GM21447 (cell line): ENCODE measurements around the gene IQCE.

Source experiments
- ATAC-seq: cut with Tn5 transposase; IDR thresholded peaks from one replicate; pipeline ENCODE4 v1.9.1; 2021; ENCODE audit not compliant: unreplicated experiment

IQCE gene

DNA sequence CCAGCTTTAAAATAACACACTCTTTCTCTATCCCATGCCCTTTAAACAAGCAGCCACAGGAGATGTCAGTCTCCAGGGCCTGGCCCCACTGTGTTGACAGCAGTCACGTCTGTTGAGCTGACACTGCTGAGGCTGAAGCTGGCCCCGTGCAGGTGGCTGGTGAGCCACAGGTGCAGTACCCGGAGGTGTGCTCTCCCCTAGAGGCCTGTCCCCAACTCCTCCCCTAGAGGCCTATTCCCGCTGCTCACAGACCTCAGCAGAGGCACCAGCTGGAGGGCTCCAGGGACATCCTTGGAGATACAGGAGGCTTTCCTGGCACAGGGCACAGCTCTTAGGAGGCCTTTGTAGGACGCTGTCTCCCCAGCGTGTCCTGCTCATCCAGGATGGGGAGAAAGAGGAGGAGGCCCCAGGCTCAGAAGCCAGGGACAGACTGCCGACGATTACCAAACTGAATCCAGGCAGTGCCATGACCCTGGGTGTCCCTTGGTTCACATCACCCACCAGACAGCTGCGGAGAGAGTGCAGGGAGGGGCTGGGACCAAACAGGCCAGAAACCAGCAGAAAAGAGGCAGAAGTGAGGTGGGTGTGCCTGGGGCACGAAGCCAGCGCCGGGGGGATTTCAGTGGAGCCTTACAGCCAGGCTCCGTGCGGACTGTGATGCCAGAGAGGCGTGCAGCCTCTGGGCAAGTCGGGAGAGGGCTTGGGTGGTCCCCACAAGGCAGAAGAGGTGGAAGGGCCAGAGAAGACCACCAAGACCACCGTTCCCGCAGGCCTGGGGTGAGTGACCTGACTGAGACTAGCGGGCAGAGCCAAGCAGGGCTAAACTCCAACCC is 54.5 kb downstream of the IQCE start:
- no peak for ATAC-seq

DNA sequence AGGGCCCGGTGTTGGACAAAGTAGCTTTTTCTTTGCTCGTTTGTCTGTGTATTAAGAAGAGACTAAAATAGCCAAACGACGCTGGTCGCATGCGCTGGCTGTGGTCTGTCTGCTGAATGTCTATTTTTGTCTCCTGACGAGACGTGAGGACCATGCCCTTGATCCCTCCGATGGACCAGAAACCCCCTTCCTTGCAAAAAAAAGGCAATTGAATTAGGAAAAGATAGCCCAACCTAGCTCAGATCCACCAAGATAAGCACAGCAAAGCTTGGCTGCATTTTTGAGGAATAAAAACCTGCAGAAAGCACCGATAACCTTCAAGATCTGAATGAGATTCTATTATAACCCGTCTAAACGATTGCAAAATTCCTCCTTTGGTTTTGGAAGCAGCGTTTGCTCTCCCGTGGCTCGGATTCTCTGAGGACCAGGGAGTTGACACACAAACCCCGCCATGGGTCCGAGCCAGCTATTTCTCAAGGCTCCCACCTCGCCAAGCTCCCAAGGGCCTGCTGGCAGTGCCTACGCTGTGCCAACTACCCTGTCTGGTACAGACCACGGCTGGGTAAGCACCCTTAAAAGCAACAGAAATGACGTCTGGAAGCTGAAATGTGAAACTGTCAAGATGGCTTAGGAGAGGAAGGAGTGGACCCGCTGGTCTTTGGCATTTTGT is 55.3 kb downstream of the IQCE start:
- ATAC-seq = no peak

DNA sequence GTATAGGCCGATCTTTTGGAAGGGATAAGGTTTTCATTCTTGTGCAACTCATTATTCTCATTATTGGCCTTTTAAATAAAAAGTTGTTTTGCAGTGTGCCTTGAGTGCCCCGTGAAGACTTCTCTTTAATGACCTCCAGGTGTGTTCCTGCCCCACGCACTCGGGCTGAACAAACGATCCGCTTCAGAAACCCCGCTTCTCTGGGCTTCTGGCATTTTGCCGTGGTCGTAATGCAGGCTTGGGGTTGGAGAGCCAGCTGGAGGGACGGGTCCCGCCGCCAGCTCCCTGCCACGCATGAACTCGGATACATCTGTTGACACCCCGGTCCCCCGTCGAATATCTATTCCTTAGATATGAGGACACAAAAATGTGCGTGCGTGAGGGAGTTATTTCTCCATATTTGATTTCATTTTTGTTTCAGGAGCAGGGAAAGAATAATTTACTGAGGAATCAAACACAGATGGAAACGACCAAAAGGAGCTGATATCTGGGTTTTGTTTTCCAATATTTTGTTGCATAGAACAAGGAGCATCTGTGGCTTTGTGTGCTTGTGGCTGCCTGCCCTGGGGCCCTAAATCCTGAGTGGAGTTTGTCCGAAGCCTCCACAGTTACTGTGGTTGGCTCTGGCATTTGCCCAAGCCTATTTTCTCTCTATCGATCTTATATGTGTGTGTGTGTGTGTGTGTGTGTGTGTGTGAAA is 56.0 kb downstream of the IQCE start:
- no peak for ATAC-seq

DNA sequence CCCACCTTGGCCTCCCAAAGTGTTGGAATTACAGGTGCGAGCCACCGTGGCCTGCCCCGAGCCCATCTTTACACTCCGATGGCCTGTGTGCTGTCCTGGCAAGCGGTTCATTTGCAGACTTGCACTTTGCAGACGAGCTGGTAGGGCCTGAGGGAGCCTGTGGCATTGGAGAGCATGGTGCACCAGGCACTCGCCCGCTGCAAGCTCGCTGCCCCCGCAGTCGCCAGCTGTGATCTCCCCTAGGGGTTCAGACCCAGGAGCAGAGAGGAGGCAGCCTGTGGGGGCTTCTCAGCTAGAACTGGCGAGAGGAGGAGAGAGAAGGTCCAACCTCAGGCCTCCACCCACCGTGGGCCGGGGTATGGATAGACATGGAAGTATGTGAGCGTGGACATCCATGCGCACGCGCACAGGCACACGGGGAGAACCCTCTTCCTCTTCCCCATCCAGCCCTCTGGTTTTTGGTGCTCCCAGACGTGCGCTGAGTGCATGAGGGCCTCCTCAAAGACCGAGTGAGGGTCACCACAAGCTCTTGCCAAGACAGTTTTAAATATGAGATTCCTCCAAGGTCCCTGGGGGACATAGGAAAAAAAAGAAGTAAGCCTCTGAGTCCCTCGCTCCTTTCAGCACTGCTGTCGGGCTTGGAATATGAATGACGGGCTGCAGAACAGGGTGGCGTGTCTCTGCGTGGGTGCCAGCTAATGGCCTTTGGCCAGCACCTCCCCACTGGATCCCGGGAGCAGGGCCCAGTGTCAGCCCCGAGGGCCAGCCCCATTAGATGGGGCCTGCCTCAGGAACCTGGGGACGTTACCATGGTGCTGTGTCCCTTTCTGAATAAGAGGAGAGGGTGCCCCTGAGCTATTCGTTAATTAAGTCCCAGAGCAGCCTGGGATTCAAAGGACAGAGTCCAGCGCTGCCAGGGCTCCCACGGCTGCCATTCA is 57.9 kb downstream of the IQCE start:
- no peak for ATAC-seq

DNA sequence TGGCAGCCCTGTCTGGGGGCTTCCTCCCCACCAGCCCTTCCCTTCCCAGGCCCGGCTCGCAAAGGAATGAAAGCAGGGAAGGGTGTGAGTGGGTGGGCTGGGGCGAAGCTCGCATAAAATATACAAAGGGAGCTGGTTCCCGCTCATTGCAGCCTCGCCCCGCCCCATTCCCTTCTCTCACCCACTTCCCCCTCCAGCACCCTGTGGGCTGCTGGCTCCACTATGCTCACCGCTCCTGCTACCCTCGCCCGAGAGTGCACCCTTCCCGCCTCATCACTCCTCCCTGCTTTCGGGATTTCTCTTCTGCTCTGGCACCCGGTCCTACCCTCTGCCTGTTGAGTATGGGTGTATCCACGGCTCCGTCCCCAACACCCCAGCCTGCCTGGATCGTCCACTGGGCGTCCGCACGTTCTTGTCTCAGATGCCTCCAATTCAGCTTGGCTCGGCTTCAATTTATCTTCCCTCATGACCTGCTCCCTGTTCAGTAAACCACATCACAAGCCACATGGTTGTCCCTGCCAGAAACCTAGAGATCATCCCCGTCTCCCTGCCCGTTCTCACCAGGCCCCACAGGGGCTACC is 58.6 kb downstream of the IQCE start:
- ATAC-seq = no peak

DNA sequence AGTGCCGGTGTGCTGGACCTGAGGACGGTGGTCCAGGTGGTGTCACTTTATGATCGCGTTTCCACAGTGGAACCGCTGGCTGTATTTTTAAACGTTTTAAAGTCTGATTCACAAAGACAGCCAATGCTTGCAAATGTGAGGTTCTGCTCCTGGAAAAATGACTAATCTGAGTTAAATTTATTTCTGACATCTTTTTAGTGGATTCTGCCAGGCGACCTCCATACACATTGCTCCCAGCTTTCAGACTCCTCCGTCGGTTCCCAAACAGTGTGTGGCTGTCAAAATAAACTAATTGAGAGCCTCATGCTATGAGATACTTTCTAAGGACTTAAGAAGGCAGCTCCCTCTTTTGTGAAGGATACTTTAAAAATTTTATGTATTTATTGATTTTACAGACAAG is 60.3 kb downstream of the IQCE start:
- ATAC-seq = no peak

DNA sequence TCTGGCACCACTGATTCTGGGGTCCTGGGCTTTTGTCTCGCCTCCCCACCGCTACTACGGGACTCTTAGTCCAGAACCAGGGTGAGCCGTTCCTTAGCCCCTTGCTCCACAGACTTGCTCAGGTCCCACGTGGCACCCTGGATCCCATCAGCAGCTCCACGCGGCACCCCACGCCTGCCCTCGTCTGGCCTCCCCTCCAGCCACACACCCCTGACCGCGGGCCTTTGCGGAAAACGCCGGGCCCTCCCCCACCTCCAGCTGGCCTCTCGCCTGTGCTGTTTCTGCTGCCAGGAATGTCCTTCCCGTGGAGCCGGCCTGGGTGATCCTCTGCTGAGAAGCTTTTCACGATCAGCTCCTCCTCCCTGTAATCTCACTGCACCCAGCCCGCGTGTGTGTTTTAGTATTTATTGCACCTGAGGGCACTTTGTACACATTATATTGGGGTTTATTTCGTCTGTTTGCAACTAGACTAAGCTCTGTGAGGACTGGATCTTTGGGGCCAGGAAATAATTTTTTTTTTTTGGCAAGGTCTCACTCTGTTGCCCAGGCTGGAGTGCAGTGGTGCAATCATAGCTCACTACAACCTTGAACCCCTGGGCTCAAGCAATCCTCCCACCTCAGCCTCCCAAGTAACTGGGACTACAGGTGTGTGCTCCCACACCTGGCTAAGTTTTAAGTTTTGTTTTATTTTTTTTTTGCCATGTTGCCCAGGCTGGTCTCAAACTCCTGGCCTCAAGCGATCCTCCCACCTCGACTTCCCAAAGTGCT is 62.5 kb downstream of the IQCE start:
- ATAC-seq = no peak

DNA sequence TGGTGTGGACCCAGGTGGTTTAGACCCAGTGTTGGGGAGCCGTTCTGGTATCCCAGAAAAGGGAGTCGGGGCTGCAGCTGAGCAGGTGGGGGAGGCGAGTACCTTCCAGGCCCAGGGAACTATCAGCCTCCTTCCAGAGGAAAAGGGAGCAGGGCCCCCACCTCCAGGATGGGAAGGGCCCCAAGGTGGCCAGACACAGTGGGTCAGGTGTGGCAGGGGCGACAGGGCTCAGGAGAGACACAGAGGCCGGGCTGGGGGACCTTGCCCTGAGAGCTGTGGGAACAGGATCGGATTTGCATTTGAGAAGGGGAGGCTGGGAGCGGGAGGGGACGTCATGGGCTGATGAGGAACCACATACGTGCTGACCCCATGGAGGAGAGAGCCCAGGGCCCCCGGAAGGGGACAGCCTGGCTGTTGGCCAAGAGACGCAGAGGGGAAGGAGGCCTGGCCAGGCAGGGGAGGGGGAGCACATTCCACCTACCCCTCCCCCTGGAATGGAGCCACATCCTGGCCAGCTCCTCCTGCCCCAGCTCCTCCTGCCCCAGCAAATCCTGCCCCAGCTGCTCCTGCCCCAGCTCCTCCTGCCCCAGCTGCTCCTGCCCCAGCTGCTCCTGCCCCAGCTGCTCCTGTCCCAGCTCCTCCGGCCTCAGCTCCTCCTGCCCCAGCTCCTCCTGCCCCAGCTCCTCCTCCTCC is 63.3 kb downstream of the IQCE start:
- ATAC-seq = no peak

DNA sequence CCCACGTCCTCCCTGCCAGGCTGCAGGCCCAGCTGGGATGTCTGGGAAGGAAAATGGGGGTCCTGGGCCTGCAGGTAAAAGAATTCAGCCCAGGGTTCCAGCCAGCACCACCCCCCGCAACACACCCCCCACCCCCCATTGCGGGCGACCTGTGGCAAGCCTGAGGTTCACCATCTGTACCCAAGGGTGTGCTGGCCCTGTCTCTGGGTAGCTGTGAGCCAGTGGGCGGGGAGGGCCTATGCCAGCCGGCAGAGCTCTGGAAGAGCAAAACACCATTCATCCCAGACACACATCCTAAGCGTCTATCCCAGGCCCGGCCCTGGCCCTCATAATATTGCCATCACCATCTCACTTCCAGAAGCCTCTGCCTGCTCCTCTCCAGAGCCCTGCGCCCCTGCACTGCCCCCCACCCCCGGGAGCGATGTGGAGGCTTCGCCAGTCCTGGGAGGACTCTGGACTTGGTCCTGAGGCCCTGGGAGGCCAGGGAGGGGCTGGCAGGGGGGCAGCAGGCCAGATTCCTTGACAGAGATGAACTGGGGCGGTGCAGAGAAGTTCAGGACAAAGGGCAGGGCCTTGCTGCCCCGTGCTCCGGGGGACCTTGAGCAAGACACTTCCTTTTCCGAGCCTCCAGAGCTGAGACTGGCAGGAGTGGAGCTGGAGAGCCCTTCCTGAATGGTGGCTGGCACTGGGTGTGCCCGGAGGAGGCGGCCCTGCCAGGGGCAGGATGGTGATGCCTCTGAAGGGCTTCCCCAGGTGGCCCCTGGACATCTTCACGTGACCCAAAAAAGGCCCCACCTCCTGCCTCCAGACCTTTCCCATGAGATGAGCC is 64.3 kb downstream of the IQCE start:
- ATAC-seq = no peak

DNA sequence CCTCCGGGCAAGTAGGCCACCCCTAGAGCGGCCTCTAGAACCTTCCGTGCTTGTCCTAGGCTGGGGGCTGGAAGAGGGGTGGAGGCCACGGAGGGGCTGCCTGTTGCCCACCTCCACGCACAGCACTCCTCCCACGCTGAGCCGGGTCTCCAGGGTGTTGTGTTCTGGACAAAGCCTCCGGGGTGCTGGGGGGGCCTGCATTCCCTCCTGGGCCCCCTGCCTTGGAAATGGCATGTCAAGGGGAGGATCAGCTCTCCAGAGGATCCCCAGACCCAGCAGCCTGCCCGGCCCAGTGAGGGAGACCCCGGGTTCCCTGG is 64.9 kb downstream of the IQCE start:
- ATAC-seq = no peak

DNA sequence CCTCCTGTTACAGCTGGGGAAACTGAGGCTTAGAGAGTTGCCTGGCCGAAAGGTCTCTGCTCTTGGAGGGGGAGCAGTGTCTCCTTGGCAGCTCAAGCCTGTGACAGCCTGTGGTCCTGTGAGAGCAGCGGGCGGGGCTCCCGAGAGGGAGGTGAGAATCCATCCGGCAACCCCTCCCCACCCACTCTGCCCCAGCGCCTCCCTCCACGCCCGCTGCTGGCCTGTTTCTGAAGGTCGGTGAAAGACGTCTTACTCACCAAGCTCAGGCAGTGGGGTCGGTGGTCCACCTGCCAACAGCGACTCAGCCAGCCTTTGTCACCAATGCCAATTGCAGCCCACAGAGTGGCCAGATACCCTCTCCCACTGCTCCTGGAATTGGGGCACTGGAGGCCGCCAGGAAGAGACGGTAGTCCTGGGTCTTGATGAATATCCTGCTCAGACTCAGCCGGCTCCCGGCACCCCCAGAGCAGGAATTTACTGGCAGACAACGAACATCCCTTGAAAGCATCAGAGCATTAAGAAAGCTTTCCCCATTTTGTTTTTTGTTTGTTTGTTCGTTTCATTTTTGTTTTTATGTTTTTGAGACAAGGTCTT is 65.6 kb downstream of the IQCE start:
- no peak for ATAC-seq

DNA sequence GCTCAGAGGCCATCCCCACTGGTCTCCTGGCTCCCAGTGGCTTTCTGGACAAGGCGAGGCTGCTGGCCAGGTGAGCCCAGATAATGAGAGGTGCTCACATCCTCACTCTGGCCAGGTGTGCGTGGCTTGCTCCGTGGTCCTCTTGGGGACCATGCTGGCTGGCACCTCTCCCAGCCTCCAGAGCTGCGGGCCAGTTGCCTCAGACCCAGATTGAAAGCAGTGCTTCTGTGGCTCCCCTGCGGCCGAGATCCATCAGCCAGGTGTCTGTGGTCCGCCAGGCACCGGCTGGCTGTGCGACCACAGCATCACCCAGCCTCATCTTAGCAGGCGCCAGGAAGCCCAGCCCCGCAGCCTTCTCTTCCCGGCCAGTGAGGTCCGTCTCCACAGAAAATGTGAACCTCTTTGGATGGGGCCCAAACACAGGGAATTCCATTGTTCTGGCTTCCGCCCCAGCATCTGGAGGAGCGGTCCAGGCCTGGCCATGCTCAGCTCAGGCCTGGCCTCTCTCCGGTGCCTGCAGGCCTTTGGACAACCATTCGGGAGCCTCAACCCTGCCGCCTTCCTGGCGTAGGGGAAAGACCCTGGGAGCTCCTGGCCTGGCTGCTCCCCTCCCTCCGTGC is 67.8 kb downstream of the IQCE start:
- ATAC-seq = no peak

DNA sequence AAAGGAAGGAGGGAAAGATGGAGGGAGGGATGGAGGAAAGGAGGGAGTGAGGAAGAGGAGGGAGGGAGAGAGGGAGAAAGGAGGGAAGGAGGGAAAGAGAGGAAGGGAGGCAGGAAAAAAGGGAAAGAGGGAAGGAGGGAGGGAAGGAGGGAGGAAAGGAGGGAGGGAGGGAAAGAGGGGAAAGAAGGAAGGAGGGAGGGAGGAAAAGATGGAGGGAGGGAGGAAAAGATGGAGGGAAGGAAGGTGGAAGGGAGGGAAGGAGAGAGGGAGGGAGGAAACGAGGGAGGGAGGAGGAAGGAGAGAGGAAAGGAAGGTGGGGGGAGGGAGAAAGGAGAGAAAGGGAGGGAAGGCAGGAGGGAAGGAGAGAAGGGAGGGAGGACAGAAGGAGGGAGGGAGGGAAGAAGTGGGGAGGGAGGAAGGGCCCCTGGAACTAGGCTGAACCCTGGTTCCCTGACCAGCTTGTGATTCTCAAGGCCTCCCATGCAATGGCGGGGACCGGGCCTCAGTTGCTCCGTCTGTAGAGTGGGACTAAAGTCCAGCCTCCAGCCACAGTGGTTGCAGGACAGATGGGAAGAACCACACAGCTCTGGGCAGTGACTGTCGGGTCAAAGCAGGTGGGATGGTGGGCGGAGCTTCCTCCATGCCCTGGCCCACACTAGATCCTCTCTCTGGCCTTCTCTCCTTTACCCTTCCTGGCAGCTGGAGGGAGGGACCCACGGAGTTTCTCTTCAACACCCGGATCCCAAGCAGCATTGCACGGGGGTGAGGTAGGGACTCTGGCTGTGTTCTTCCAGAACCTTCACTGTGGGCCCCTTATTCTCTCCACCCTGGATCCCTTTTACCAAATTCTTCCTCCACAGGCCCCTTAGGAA is 68.7 kb downstream of the IQCE start:
- ATAC-seq = no peak

DNA sequence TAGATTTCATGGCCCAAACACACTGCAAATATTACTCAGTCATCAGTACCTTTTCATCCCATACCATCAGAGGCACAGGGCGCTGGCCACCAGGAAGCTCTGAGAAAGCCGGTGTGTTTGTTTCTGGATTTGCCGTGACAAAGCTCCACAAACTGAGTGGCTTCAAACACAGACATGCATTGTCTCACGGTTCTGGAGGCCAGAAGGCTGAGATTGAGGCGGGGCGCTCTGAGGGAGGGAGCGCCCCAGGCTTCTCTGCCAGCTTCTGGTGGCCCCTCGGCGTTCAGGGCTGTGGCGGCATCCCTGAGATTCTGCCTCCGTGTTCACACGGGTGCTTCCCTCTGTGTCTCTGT is 69.3 kb downstream of the IQCE start:
- no peak for ATAC-seq

DNA sequence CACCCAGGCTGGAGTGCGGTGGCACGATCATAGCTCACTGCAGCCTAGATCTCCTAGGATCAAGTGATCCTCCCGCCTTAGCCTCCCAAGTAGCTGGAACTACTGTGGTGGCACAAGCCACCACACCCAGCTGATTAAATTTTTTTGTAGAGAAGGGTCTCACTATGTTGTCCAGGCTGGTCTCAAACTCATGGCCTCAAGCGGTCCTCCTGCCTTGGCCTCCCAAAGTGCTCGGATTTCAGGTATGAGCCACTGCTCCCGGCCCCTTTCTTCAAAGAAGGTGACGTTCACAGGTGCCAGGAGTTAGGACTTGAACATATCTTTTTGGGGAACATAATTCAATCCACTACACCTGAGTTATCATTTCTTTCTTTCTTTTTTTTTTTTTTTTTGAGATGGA is 70.1 kb downstream of the IQCE start:
- ATAC-seq = no peak

DNA sequence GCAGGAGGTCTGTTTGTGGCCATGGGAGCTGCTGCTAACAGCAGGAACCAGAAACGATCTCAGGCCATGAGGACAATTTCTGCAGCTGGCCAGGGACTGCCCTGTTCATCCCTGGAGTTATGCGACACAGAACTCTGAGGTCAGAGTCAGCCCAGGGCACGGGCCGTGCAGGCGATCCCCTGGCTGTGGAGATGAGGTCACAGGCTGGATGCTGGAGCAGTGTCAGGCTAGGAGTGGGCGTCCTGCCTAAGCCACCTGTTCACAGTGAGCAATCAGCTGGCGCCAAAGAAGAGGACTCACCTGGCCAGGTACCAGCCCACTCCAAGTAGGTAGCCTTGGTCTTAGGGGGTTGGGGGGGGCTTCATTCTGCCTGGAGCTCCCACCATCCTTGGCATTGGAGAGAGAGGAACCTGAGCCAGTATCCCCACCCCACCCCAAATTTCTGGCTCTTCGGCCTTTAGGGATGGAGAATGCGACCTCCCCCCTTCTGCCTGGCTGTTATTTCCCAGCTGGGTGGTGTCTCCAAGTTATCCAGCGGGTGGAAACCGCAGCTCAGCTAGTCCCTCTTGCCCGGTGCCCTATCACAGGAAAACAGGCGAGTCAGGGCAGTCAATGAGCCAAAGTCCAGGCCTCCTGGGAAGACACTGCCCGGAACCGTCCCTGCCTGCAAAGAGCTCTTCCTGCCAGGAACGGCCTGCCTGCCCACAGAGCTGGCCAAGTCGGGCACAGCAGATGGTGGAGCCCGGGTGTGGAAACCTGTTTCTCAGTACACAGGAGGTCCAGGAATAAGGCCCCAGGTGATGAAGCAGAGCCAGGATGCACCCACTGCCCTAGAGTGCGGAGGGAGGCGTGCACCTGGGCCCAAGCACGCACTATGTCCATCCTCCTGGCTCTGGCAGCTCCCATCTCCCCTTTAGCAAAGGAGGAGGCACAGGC is 71.2 kb downstream of the IQCE start:
- ATAC-seq = no peak
